Measurements from ENCODE around the gene KCNK2.

KCNK2 gene

GRCh38 chr1:215276582-215276981 lies 194.0 kb downstream of the KCNK2 start:
- Histone ChIP-seq H3K27ac (ENCODE audit: low read depth, low read length) (no peak overlapping the region), H3K27me3 (ENCODE audit: control insufficient read depth, insufficient read depth, low read length) (no peaks in the 10 kb centered on the region), H3K4me1 (ENCODE audit: control insufficient read depth, insufficient read depth, low read length) (no peaks in the 10 kb centered on the region), H3K4me3 (ENCODE audit: low read length) (no peak overlapping the region), H3K9ac (ENCODE audit: low read length) (no peak overlapping the region), H3K36me3 (ENCODE audit: control insufficient read depth, insufficient read depth, low read length) (no peaks in the 10 kb centered on the region)

GRCh38 chr1:215277532-215277931 lies 195.0 kb downstream of the KCNK2 start:
- no peaks in the 10 kb centered on the region for H3K27me3 ChIP-seq (ENCODE audit: control insufficient read depth, insufficient read depth, low read length)
- no peaks in the 10 kb centered on the region for H3K36me3 ChIP-seq (ENCODE audit: control insufficient read depth, insufficient read depth, low read length)
- no peak overlapping the region for H3K27ac ChIP-seq (ENCODE audit: low read depth, low read length)
- no peaks in the 10 kb centered on the region for H3K4me1 ChIP-seq (ENCODE audit: control insufficient read depth, insufficient read depth, low read length)
- no peak overlapping the region for H3K4me3 ChIP-seq (ENCODE audit: low read length)
- H3K9ac ChIP-seq (ENCODE audit: low read length) = no peak overlapping the region

GRCh38 chr1:215279682-215280081 lies 197.1 kb downstream of the KCNK2 start:
- Histone ChIP-seq H3K4me3 (ENCODE audit: low read length) (no peak overlapping the region), H3K36me3 (ENCODE audit: control insufficient read depth, insufficient read depth, low read length) (no peaks in the 10 kb centered on the region), H3K4me1 (ENCODE audit: control insufficient read depth, insufficient read depth, low read length) (no peaks in the 10 kb centered on the region), H3K27me3 (ENCODE audit: control insufficient read depth, insufficient read depth, low read length) (no peaks in the 10 kb centered on the region), H3K9ac (ENCODE audit: low read length) (no peak overlapping the region), H3K27ac (ENCODE audit: low read depth, low read length) (no peak overlapping the region)

- H3K9ac ChIP-seq (ENCODE audit: low read length) = no peak overlapping the region
- H3K4me3 ChIP-seq (ENCODE audit: low read length) = no peak overlapping the region
- no peaks in the 10 kb centered on the region for H3K36me3 ChIP-seq (ENCODE audit: control insufficient read depth, insufficient read depth, low read length)
- H3K27ac ChIP-seq (ENCODE audit: low read depth, low read length) = no peak overlapping the region
- no peaks in the 10 kb centered on the region for H3K27me3 ChIP-seq (ENCODE audit: control insufficient read depth, insufficient read depth, low read length)
- no peaks in the 10 kb centered on the region for H3K4me1 ChIP-seq (ENCODE audit: control insufficient read depth, insufficient read depth, low read length)
Observed at GRCh38 chr1:215282557-215282956, 200.0 kb downstream of the KCNK2 start.

- Histone ChIP-seq H3K9ac (ENCODE audit: low read length) (no peak overlapping the region), H3K4me1 (ENCODE audit: control insufficient read depth, insufficient read depth, low read length) (no peaks in the 10 kb centered on the region), H3K27ac (ENCODE audit: low read depth, low read length) (no peak overlapping the region), H3K4me3 (ENCODE audit: low read length) (no peak overlapping the region), H3K36me3 (ENCODE audit: control insufficient read depth, insufficient read depth, low read length) (no peaks in the 10 kb centered on the region), H3K27me3 (ENCODE audit: control insufficient read depth, insufficient read depth, low read length) (no peaks in the 10 kb centered on the region)
Observed at GRCh38 chr1:215285013-215285800, 202.7 kb downstream of the KCNK2 start.
